ENCODE measurements around the gene EFTUD2. TPM values are rescaled to one million over a fixed set of nuclear protein-coding genes. Genes with fewer than 3 reads are reported as not detected.

EFTUD2 gene
- total and polyA plus RNA-seq, 9 of the 15 experiments (the other 6 are each of a cell fraction or from before 2014, with no cell fraction given), result 65.8 to 362 (median 218) TPM

DNA sequence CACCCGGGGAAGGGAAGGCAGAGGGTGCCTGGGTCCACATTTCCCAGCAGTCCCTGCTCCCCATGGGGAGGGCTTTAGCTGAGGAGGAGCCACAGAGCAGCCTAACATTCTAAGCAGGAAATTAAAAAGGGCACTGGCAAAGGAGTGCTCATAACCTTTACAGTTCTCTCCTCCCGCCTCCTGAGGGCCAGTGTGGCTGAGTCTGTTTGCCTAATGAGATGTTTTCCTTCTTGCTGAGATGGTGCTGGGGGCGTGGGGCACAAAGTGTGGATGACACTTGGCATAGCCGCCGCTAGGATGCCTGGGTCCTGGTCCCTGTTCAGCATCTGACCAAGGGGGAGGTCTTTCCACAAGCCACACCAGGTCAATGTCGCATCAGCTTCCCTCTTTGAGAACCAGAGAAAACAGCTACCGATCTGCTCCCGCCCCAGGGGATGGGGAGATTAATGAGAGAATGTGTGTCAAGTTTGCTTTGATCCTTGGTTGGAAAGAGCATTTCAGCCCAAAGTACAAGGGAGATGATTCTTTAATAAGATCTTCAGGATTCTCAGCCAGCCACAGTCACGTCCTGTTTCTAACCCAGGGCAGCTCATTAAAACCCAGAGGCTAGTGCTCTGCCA is 42.6 kb upstream of the EFTUD2 start:
- no peak overlapping the region for H3K27ac ChIP-seq (ENCODE audit: extremely low read depth, low read depth, low read length)
- no peak for ATAC-seq
- H3K4me2 ChIP-seq (ENCODE audit: insufficient read depth, low read length), result no peak overlapping the region

DNA sequence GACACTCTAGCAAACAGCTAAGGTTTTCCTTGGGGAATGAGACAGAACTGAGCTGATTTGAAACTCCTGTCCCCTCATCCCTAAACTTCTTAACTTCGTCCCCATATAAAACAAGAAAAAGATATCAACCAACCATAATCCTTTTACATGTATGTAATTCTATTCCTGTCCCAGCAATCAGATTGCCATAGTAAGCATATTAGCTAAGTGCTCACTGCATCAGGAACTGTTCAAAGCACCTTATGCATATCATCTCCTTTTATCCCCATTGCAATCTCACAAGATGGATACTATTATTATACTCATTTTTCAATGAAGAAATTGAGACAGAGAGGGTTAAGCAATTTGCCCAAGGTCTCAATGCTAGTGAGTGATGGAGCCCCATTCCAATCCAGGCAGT is 41.5 kb upstream of the EFTUD2 start:
- TF ChIP-seq ZNF316 (IDR thresholded peaks at IDR 0.05), result peak; percentile 31; the same call in 1 of the 2 replicates
- TF ChIP-seq ZFPM2 (CRISPR knock-in tag; IDR thresholded peaks at IDR 0.05), result no peak
- TF ChIP-seq ZNF3 (CRISPR knock-in tag; IDR thresholded peaks at IDR 0.05), result no peak
- no TSS peak for BruUV-seq (replicated peaks)
- peaks cover 72% of the 10 kb centered on the region for H3K36me3 ChIP-seq (ENCODE audit: control insufficient read depth, insufficient read depth, low read length)
- no peaks in the 10 kb centered on the region for H3K9me3 ChIP-seq (replicated peaks; ENCODE audit: control insufficient read depth, insufficient read depth, low read depth, low read length)
- intact Hi-C loops (cut with micrococcal nuclease), result no loop called here
- no peaks in the 10 kb centered on the region for H4K20me1 ChIP-seq (replicated peaks; ENCODE audit: control insufficient read depth, insufficient read depth, low read length)
- H3K4me2 ChIP-seq (ENCODE audit: insufficient read depth, low read length), result no peak overlapping the region
- 75% methylated on average over 1 of the region's 1 CpG for WGBS (ENCODE audit: insufficient coverage, low coverage, missing lambda C conversion rate)
- no peak overlapping the region for H3K27ac ChIP-seq (ENCODE audit: extremely low read depth, low read depth, low read length)
- ATAC-seq, result no peak
- no peak for DNase-seq (ENCODE audit: extremely low read depth in 1 of 4, low spot score in 3 of 4)
- H3K4me3 ChIP-seq, result no peak overlapping the region
- no peak overlapping the region for H3K9ac ChIP-seq (ENCODE audit: insufficient read depth in 1 of 2, low read depth in 2 of 2, low read length in 2 of 2)
- ChIA-PET CTCF (ENCODE audit: low intra/inter-chr PET ratio) (no interaction called here), POLR2A (interaction anchor here (0.6 to 1.5 kb wide), 3 partner anchors 10 to 83 kb away, joined by 3 to 7 read pairs (median 3); no protein-coding TSS in a partner anchor)
- in situ Hi-C loops (cut with MboI), result no loop called here
- peaks cover 69% of the 10 kb centered on the region for H3K79me2 ChIP-seq (ENCODE audit: control insufficient read depth, insufficient read depth, low read length)
- H2AFZ ChIP-seq (ENCODE audit: low read depth, low read length), result no peak overlapping the region
- no peak for FAIRE-seq
- no peaks in the 10 kb centered on the region for H3K27me3 ChIP-seq (ENCODE audit: control insufficient read depth in 2 of 2, insufficient read depth in 2 of 2, low read length in 2 of 2)
- peaks cover 0 to 14% of the 10 kb centered on the region in 2 experiments; a peak in 2 of 5 replicates for H3K4me1 ChIP-seq (replicated peaks in 1 of 2; ENCODE audit: control insufficient read depth in 2 of 2, insufficient read depth in 2 of 2, low read length in 2 of 2)
- H3K9me1 ChIP-seq (ENCODE audit: control insufficient read depth, insufficient read depth, low read length), result no peaks in the 10 kb centered on the region

More for the DNA sequence above, 42.6 kb upstream of the EFTUD2 start:
- Histone ChIP-seq H2AFZ (ENCODE audit: low read depth, low read length) (no peak overlapping the region), H3K9me3 (replicated peaks; ENCODE audit: control insufficient read depth, insufficient read depth, low read depth, low read length) (no peaks in the 10 kb centered on the region), H4K20me1 (replicated peaks; ENCODE audit: control insufficient read depth, insufficient read depth, low read length) (no peaks in the 10 kb centered on the region), H3K27me3 (ENCODE audit: control insufficient read depth in 2 of 2, insufficient read depth in 2 of 2, low read length in 2 of 2) (no peaks in the 10 kb centered on the region), H3K4me3 (no peak overlapping the region), H3K9me1 (ENCODE audit: control insufficient read depth, insufficient read depth, low read length) (no peaks in the 10 kb centered on the region), H3K9ac (ENCODE audit: insufficient read depth in 1 of 2, low read depth in 2 of 2, low read length in 2 of 2) (0 out of 4 replicates have a peak overlapping the region, but pooled peaks of 1 of the 2 experiments have one; percentile 37), H3K4me1 (replicated peaks in 1 of 2; ENCODE audit: control insufficient read depth in 2 of 2, insufficient read depth in 2 of 2, low read length in 2 of 2) (peaks cover 0 to 12% of the 10 kb centered on the region in 2 experiments; a peak in 2 of 5 replicates), H3K36me3 (ENCODE audit: control insufficient read depth, insufficient read depth, low read length) (peaks cover 73% of the 10 kb centered on the region), H3K79me2 (ENCODE audit: control insufficient read depth, insufficient read depth, low read length) (peaks cover 79% of the 10 kb centered on the region)
- in situ Hi-C loops (cut with MboI), result no loop called here
- CTCF ChIA-PET (ENCODE audit: low intra/inter-chr PET ratio), result no interaction called here
- no peak for TF ChIP-seq ZNF354B (CRISPR knock-in tag; IDR thresholded peaks at IDR 0.05)
- 0 out of 2 replicates have a peak, but pooled peaks have one; percentile 25 for TF ChIP-seq RBFOX2 (IDR thresholded peaks at IDR 0.05; ENCODE audit: low read depth, low read length)
- TF ChIP-seq HDAC8 (tag; IDR thresholded peaks at IDR 0.05), result no peak
- TF ChIP-seq, protein P1, sequence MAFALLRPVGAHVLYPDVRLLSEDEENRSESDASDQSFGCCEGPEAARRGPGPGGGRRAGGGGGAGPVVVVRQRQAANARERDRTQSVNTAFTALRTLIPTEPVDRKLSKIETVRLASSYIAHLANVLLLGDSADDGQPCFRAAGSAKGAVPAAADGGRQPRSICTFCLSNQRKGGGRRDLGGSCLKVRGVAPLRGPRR (CRISPR knock-in tag; IDR thresholded peaks at IDR 0.05), result no peak
- no TSS peak for BruUV-seq (replicated peaks)
- POLR2A ChIA-PET, result interaction anchor here (0.6 to 2.0 kb wide), 6 partner anchors 8 to 333 kb away, joined by 3 to 9 read pairs (median 3); no protein-coding TSS in a partner anchor
- 86% methylated on average over 9 of the region's 9 CpGs for WGBS (ENCODE audit: insufficient coverage, low coverage, missing lambda C conversion rate)
- intact Hi-C loops (cut with micrococcal nuclease), result no loop called here
- DNase-seq (ENCODE audit: extremely low read depth in 1 of 4, low spot score in 3 of 4) (no peak), FAIRE-seq (no peak)

All from K562 (cell line).